ENCODE measurements around the gene TDRD12. TPM values are rescaled to one million over a fixed set of nuclear protein-coding genes. Genes with fewer than 3 reads are reported as not detected.
"Not testable (repeated sequence)": the region's sequence is repeated elsewhere in the genome, so short reads cannot be mapped to it uniquely, and the experiment has no call there.

Gene TDRD12
- total and polyA plus RNA-seq, 2 donors (not counting 3 experiments of a cell fraction or from before 2014, with no cell fraction given) = 0.03 to 0.09 TPM

- no peak overlapping the region for H3K9ac ChIP-seq (replicated peaks; ENCODE audit: extremely low read depth, insufficient read depth, low read length)
- no peak overlapping the region for H3K4me3 ChIP-seq (replicated peaks in 1 of 3; ENCODE audit: insufficient read depth in 1 of 3, low read depth in 1 of 3, low read length in 3 of 3)
- no peaks in the 10 kb centered on the region for H3K9me1 ChIP-seq (replicated peaks; ENCODE audit: control insufficient read depth, extremely low read depth, insufficient read depth, low read length)
- no peak overlapping the region for H3K27ac ChIP-seq (ENCODE audit: insufficient read depth, low read depth, low read length)
- no peak overlapping the region for H2AFZ ChIP-seq (ENCODE audit: low read depth, low read length)
- peaks cover 0 to 1% of the 10 kb centered on the region in 2 experiments for H3K27me3 ChIP-seq (ENCODE audit: control insufficient read depth in 2 of 2, insufficient read depth in 2 of 2, low read length in 2 of 2)
- TF ChIP-seq FOS (IDR thresholded peaks at IDR 0.05; ENCODE audit: borderline replicate concordance, insufficient read depth, low read length) = no peak
- TF ChIP-seq EZH2 (IDR thresholded peaks at IDR 0.05; ENCODE audit: borderline replicate concordance, low read depth, low read length, severe bottlenecking) = no peak
- no peak for TF ChIP-seq MAX (IDR thresholded peaks at IDR 0.05; ENCODE audit: insufficient read depth, insufficient read length)
- no peak for TF ChIP-seq MYC (IDR thresholded peaks at IDR 0.05; ENCODE audit: low read depth, low read length)
- TF ChIP-seq POLR2A (IDR thresholded peaks at IDR 0.05; ENCODE audit: low read depth, low read length) = no peak
- TF ChIP-seq POLR2AphosphoS5 (IDR thresholded peaks at IDR 0.05; ENCODE audit: insufficient read depth, low read depth, low read length) = no peak
- no peak for TF ChIP-seq GATA2 (IDR thresholded peaks at IDR 0.05; ENCODE audit: insufficient read depth, insufficient read length, low read depth, low read length)
- TF ChIP-seq JUN (IDR thresholded peaks at IDR 0.05; ENCODE audit: borderline replicate concordance, insufficient read depth, insufficient read length, low read depth) = no peak
- TF ChIP-seq, protein P1, sequence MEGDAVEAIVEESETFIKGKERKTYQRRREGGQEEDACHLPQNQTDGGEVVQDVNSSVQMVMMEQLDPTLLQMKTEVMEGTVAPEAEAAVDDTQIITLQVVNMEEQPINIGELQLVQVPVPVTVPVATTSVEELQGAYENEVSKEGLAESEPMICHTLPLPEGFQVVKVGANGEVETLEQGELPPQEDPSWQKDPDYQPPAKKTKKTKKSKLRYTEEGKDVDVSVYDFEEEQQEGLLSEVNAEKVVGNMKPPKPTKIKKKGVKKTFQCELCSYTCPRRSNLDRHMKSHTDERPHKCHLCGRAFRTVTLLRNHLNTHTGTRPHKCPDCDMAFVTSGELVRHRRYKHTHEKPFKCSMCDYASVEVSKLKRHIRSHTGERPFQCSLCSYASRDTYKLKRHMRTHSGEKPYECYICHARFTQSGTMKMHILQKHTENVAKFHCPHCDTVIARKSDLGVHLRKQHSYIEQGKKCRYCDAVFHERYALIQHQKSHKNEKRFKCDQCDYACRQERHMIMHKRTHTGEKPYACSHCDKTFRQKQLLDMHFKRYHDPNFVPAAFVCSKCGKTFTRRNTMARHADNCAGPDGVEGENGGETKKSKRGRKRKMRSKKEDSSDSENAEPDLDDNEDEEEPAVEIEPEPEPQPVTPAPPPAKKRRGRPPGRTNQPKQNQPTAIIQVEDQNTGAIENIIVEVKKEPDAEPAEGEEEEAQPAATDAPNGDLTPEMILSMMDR (IDR thresholded peaks at IDR 0.05; ENCODE audit: extremely low read depth in 1 of 2, insufficient read depth in 1 of 2, low read depth in 1 of 2, low read length in 2 of 2) = no peak
- BruUV-seq (replicated peaks) = no TSS peak
- intact Hi-C loops (cut with micrococcal nuclease) = no loop called here
- H4K20me1 ChIP-seq (replicated peaks; ENCODE audit: control insufficient read depth, extremely low read depth, insufficient read depth, low read length) = no peaks in the 10 kb centered on the region
- no peaks in the 10 kb centered on the region for H3K4me1 ChIP-seq (ENCODE audit: control insufficient read depth, extremely low read depth, insufficient read depth, low read length)
- ChIA-PET POLR2A (no interaction called here), CTCF (no interaction called here)
- dilution Hi-C loops (cut with MboI; ENCODE audit: extremely low pct_ligation_motif_present, low sequenced_read_pairs) = no loop called here
- H3K79me2 ChIP-seq (ENCODE audit: control insufficient read depth, insufficient read depth, low read length) = no peaks in the 10 kb centered on the region
- no peaks in the 10 kb centered on the region for H3K9me3 ChIP-seq (replicated peaks; ENCODE audit: control insufficient read depth, insufficient read depth, low read length)
- H3K36me3 ChIP-seq (ENCODE audit: control insufficient read depth in 2 of 2, extremely low read depth in 1 of 2, insufficient read depth in 2 of 2, low read length in 2 of 2) = no peaks in the 10 kb centered on the region
- FAIRE-seq = no peak
- DNase-seq (ENCODE audit: low read depth, low spot score) = no peak
- no peak overlapping the region for H3K4me2 ChIP-seq (ENCODE audit: insufficient read depth, low read length)
Observed at GRCh38 chr19:32744555-32745325, 25.2 kb downstream of the TDRD12 start.

DNA sequence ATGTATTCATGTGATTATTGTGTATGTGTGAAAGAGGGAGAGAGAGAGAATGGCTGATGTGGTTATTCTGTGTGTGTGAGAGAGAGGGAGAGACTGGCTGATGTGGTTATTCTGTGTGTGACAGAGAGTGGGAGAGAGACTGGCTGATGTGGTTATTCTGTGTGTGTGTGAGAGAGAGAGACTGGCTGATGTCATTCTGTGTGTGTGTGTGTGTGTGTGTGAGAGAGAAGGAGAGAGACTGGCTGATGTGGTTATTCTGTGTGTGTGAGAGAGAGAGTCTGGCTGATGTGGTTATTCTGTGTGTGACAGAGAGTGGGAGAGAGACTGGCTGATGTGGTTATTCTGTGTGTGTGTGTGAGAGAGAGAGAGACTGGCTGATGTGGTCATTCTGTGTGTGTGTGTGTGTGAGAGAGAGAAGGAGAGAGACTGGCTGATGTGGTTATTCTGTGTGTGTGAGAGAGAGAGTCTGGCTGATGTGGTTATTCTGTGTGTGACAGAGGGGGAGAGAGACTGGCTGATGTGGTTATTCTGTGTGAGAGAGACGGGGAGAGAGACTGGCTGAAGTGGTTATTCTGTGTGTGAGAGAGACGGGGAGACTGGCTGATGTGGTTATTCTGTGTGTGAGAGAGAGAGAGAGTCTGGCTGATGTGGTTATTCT lies 26.2 kb downstream of the TDRD12 start:
- H3K79me2 ChIP-seq (ENCODE audit: control insufficient read depth, insufficient read depth, low read length); H3K27ac ChIP-seq (ENCODE audit: insufficient read depth, low read depth, low read length); FAIRE-seq; H3K27me3 ChIP-seq (ENCODE audit: control insufficient read depth in 2 of 2, insufficient read depth in 2 of 2, low read length in 2 of 2); H4K20me1 ChIP-seq (replicated peaks; ENCODE audit: control insufficient read depth, extremely low read depth, insufficient read depth, low read length); intact Hi-C loops (cut with micrococcal nuclease); dilution Hi-C loops (cut with MboI; ENCODE audit: extremely low pct_ligation_motif_present, low sequenced_read_pairs); H3K36me3 ChIP-seq (ENCODE audit: control insufficient read depth in 2 of 2, extremely low read depth in 1 of 2, insufficient read depth in 2 of 2, low read length in 2 of 2); POLR2A ChIA-PET; H2AFZ ChIP-seq (ENCODE audit: low read depth, low read length); H3K9me1 ChIP-seq (replicated peaks; ENCODE audit: control insufficient read depth, extremely low read depth, insufficient read depth, low read length); DNase-seq (ENCODE audit: low read depth, low spot score); H3K9ac ChIP-seq (replicated peaks; ENCODE audit: extremely low read depth, insufficient read depth, low read length); CTCF ChIA-PET; H3K4me1 ChIP-seq (ENCODE audit: control insufficient read depth, extremely low read depth, insufficient read depth, low read length); BruUV-seq (replicated peaks); H3K4me2 ChIP-seq (ENCODE audit: insufficient read depth, low read length); H3K4me3 ChIP-seq (replicated peaks in 1 of 3; ENCODE audit: insufficient read depth in 1 of 3, low read depth in 1 of 3, low read length in 3 of 3); H3K9me3 ChIP-seq (replicated peaks; ENCODE audit: control insufficient read depth, insufficient read depth, low read length): not testable (repeated sequence)
